GM21528 (cell line): ENCODE results near the gene PSD4.

Experiments
- ATAC-seq: cut with Tn5 transposase; IDR thresholded peaks from one replicate; pipeline ENCODE4 v1.9.1; 2021; ENCODE audit warnings: mild to moderate bottlenecking, moderate library complexity; ENCODE audit not compliant: unreplicated experiment, low FRiP score

PSD4 gene

GRCh38 chr2:113141451-113141850 lies 32.3 kb upstream of the PSD4 start:
- ATAC-seq = no peak

GRCh38 chr2:113142290-113142689 lies 31.5 kb upstream of the PSD4 start:
- ATAC-seq = no peak

GRCh38 chr2:113144259-113144658 lies 29.5 kb upstream of the PSD4 start:
- no peak for ATAC-seq

DNA sequence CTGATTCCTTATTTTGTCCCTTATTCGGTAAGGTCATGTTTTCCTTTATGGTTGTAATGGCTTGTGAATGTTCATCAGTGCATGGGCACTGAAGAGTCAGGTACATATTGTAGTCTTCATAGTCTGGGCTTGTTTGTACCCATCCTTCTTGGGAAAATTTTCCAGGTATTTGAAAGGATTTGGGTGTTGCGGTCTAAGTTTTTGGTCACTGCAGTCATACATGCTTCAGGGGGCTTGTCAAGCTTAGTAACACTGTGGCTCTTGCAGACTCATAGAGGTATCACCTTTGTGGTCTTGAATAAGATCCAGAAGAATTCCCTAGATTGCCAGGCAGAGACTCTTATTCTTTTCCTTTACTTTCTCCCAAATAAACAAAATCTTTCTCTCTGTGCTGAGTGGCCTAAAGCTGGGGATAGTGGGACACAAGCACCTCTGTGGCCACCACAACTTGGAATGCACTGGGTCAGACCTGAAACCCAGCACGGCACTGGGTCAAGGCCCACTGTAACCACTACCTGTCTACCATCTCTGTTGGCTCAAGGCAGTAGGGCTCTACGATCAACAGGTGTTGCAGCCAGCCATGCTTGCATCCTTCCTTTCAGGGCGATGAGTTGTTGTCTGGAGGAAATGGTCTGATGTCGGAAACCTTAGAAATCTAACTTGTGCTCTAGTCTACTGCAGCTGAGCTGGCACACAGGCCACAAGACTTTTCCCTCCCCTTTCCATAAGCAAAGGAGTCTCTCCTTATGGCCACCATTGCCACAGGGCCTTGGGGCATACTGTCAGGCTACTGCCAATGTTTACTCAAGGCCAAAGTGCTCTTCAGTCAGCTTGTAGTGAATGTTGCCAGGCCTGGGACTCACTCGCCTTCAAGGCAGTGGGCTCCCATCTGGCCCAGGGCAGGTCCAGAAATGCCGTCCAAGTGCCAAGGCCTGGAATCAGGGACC lies 24.9 kb upstream of the PSD4 start:
- no peak for ATAC-seq

DNA sequence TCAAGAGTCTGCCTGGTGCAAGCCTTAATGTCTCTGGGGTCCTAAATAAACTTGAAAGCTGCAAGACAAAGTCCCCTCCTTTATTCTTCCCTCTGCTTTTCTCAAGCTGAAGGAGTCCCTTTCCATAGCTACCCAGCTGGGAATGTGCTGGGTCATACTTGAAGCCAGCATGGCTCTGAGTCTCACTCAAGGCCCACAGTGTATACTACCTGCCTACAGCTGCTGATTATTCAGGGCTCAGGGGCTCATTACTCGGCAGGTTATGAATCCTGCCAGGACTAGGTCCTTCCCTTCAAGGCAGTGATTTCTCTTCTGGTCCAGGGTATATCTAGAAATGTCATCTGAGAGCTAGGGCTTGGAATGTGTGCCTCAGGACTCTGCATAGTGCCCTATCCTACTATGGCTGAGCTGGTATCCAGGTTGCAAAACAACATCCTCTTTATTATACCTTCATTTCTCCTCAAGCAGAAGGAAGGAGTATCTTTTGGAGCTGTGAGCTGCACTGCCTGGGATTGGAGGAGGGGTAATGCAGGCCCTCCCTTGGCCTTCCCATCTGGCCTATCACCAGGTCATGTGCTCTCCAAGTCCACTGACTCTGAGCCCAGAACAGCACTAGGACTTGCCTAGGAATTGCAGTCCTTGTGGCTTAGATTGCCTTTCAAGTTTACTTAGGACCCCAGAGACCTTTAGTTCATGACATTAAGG lies 24.1 kb upstream of the PSD4 start:
- no peak for ATAC-seq

- ATAC-seq = no peak
These were observed 23.5 kb upstream of the PSD4 start for GRCh38 chr2:113150258-113150601.

DNA sequence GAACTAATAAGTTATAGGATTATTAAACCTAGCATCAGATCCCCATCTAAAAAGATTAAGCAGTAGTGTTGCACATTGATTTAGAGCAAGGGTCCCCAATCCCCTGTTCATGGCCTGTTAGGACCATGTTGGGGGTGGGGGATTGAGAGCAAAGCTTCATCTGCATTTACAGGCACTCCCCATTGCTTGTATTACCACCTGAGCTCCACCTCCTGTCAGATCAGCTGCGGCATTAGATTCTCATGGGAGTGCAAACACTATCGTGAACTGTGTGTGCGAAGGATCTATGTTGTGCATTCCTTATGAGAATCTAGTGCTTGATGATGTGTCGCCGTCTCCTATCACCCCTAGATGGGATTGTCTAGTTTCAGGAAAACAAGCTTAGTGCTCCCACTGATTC lies 18.4 kb upstream of the PSD4 start:
- ATAC-seq = no peak

- no peak for ATAC-seq
These were observed 17.3 kb upstream of the PSD4 start for GRCh38 chr2:113156278-113157117.

DNA sequence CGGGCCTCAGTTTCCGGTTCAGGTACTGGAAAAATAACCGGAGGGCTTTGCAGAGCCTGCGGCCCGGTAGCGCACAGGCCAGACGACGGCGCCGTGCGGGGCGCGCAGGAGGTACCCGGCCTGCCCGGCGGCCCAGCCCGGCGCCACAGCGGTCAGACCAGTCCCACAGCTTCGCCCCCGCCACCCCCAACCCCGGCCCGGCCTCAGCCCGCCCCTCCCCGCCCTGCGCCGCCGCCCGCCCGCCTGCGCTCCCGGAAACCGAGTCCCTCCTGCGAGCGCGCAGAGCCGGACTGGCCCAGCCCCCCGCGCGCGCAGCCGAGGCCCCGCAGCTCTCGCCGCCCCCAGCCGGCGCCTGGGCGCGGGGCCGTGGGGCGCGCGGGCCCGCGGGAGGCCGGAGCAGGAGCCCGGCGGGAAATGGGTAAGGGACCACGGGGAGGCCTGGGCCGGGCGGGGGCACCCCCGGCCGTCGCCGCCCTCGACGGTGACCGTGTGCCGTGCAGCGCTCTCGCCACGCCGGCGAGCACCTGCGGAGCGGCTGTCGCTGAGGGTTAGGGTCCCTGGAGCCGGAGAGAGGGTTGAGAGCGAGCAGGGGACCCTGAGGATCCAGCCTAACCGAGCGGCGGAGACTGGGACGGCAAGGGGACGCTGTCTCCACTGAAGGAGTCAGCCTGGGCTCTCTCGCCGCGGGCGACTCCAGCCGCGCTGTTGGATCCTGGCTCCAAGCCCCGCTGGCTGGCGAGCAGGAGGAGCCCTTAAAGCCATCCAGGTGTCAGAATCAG lies 16.5 kb upstream of the PSD4 start:
- ATAC-seq = peak; percentile 61

- ATAC-seq = no peak
These were observed 15.6 kb upstream of the PSD4 start for GRCh38 chr2:113157897-113158753.

DNA sequence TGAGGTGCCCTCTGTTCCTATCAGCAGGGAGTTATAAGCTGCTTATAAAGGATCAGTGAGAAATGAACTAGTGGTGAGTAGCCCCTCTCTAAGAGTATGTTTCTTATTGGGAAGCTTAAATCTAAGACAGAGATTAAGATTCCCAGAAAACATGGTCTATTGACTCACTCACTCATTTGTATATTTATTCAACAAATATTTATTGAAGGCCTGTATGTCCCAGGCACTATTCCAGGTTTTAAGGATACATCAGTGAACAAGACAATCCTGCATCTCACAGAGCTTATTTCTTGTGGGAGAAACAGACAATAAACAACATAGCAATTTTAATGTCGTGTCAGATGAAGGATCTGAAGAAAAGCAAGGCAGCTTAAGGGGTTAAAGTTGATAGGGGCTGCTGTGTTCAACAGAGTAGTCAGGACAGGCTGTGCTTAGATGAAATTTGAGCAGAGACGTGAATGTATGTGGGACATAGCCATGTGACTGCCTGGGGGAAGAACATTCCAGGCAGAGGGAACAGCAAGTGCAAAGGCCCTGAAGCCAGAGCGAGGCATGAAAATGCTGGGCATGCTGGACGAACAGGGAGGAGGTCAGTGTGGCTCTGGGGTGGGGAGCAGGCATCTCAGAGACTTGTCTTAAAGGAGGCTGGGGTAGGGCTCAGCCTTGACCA lies 14.8 kb upstream of the PSD4 start:
- ATAC-seq = no peak

DNA sequence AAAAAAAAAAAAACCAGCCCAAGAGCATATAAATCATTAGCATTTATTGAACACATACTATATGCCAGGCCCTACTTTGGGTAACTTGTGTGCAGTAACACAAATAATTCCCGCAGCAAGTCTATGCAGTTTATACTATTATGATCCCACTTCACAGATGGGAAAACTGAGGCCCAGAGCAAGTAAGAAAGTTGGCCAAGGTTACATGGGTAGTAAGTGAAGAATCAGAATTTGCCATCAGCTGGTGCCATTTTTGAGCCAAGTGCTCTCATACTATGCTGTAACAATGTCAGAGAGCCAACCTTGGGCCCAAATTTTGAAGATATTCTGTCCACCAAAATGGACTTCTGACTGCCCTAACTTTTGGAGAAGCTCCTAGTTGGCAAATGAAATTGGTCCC lies 13.5 kb upstream of the PSD4 start:
- ATAC-seq = no peak

GRCh38 chr2:113160962-113161361 lies 12.8 kb upstream of the PSD4 start:
- no peak for ATAC-seq

GRCh38 chr2:113162173-113162572 lies 11.6 kb upstream of the PSD4 start:
- ATAC-seq = no peak

DNA sequence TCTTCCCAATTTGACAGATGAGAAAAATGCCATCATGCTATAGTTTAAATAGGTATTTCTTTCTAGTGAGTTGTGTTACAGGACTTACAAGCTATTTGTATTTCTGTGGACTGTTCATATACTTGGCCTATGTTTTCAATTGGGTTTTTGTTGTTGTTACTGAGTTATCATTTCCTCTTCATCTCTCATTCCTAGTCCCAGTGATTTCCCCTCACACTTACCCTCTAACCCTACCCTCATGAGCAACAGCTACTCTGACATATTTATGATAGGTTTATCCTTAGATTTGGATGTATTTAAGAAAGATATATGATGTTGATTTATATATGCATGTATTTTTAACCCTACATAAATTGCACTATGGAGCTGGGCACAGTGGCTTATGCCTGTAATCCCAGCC lies 10.9 kb upstream of the PSD4 start:
- ATAC-seq = no peak

- no peak for ATAC-seq
These were observed 9.4 kb upstream of the PSD4 start for GRCh38 chr2:113164215-113164929.

DNA sequence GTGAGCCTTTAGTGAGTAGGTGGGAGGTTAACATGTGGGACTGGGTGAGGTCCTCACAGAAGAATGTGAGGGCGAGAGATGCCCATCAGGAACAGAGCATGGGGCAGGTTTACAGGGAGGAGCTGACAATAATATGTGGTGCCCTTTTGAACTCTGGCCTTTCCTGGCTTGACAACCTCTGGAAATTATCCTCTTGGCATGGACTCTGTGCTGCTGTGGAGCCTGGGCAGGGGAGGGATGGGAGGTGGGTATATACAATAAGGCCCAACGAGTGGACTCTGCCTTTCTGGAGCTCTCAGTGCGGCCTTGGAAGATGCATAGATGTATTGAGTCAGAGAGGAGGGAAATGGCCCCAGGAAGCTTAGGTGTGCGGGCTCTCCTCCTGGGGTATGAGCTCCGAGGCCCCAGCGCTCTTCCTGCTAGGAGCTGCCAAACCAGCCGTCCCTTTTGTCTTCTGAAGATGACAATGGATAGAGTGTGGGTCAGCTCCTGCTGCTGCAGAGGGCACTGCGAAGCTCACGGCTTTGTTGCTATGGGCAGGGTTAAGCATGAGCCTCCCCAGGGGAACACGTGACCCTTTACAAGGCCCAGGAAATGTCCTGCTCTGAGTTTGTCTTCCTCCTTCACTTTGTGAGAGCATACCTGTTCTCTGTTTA lies 8.7 kb upstream of the PSD4 start:
- no peak for ATAC-seq

DNA sequence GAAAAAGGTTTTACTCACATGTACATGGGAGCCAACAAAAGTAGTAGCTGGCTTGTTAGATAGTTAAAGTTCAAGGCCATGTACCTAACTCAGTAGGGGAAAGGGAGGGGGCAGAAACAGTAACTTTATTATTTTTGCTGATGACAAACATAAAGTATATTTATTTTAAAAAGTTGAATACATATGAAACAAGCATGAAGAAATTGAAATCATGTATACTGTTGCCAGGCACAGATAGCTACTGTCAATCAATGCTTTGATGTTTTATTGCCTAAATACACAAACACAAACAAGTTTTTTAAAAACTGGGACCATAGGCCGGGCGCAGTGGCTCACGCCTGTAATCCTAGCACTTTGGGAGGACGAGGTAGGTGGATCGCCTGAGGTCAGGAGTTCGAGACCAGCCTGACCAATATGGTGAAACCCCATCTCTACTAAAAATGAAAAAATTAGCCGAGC lies 7.6 kb upstream of the PSD4 start:
- no peak for ATAC-seq
